Activated naive CD4-positive, alpha-beta T cell treated with anti-CD3 and anti-CD28 coated beads, Interleukin-2, amount 50 U/mL, for 72 hours (primary cell): ENCODE measurements around the gene TLK1. TPM values are rescaled to one million over a fixed set of nuclear protein-coding genes. Genes with fewer than 3 reads are reported as not detected.
"Not testable (repeated sequence)": the region's sequence is repeated elsewhere in the genome, so short reads cannot be mapped to it uniquely, and the experiment has no call there.

Source experiments
- ATAC-seq, 2 donors: fragments of 150-1000 bp; cut with Tn5 transposase; 2 replicates each; pipeline ENCODE4 v1.10.0; 2021; ENCODE audit warnings: mild to moderate bottlenecking in 2 of 2, moderate library complexity in 2 of 2
- DNase-seq, 2 donors: peaks; one replicate each; pipeline ENCODE4 v3.0.0; 2021 to 2022; ENCODE audit warnings: low spot score in 2 of 2
- H3K27ac Mint-ChIP-seq, 2 donors: one replicate each; pipeline ENCODE4 v1.8.0; 2022; ENCODE audit warnings: mild to moderate bottlenecking in 2 of 2, mixed read lengths in 2 of 2
- H3K36me3 Mint-ChIP-seq, 2 donors: one replicate each; pipeline ENCODE4 v1.8.0; 2022; ENCODE audit warnings: mixed read lengths in 2 of 2
- H3K9me3 Mint-ChIP-seq, 2 donors: one replicate each; pipeline ENCODE4 v1.8.0; 2022; ENCODE audit warnings: mixed read lengths in 2 of 2
- total RNA-seq, 2 donors: library from RNA; stranded (reverse); gene quantifications; one replicate each; pipeline ENCODE4 v1.2.3, GENCODE V29; 2022

TLK1 gene
- total RNA-seq, 2 donors from 2014 or later: 56.9 to 81.0 TPM

DNA sequence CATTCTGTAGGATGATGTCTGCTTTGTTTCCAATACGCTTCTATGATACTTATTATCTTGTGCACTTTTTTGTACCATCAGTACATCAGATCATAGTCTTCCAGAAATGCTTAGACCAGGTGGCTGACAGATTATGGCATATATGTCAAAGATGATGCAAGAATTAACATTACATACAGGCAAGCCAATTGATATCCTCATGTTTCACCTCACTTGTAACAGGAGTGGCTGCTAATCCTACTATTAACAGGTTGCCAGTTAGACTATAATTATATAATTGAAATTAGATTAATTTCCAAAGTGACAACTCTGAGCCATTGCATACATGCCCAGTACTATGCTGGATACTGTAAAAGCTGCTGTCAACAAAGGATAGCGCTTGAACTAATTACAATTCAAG is 77.2 kb downstream of the TLK1 start:
- H3K27ac Mint-ChIP-seq: peak overlapping the region in 1 of 2 donors; percentile 43
- ATAC-seq (no peak), DNase-seq (no peak)
- no peaks in the 10 kb centered on the region for H3K9me3 Mint-ChIP-seq
- peaks cover 0 to 10% of the 10 kb centered on the region in 2 donors for H3K36me3 Mint-ChIP-seq

DNA sequence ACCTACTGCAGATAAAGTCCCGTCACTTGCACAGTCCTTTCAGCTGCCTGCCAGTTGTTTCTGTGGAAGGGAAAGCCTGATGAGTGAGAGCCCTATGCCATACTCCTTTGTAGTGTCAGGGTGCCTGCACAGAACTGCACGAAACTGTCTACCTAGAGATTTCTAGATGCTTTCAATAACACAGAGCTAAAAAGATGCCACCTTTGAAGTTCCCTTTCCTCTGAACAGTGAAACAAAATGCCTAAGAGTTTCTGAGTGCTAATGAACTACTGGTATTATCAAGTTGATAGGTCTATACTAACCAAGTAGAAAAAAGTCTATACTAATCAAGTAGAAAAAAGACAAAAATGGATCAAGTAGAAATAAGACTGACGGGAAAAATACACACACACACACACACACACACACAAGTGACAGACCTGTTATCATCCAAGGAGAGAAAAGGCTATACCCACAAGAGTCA is 79.0 kb downstream of the TLK1 start:
- peak; percentile 71 to 80 for ATAC-seq
- peaks cover 7 to 27% of the 10 kb centered on the region in 2 donors for H3K36me3 Mint-ChIP-seq
- H3K9me3 Mint-ChIP-seq: peaks cover 0 to 6% of the 10 kb centered on the region in 2 donors
- peak in 1 of 2 donors; percentile 10 for DNase-seq
- H3K27ac Mint-ChIP-seq: peak overlapping the region in 1 of 2 donors; percentile 66

DNA sequence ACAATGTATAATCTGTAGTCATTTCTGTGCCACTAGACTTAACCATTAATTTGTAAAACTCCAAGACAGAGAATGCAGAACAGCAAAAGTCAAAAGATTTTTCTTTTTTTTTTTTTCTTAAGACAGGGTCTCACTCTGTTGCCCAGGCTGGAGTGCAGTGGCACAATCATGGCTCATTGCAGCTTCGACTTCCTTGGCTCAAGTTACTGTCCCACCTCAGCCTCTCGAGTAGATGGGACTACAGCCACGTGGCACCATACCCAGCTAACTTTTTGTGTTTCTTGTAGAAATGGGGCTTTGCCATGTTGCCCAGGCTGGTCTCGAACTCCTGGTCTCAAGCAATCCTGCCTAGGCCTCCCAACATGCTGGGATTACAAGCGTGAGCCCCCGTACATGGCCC is 80.1 kb downstream of the TLK1 start:
- ATAC-seq (no peak), DNase-seq (no peak)
- H3K27ac Mint-ChIP-seq: no peak overlapping the region
- peaks cover 7 to 34% of the 10 kb centered on the region in 2 donors for H3K36me3 Mint-ChIP-seq
- H3K9me3 Mint-ChIP-seq: peaks cover 0 to 9% of the 10 kb centered on the region in 2 donors

DNA sequence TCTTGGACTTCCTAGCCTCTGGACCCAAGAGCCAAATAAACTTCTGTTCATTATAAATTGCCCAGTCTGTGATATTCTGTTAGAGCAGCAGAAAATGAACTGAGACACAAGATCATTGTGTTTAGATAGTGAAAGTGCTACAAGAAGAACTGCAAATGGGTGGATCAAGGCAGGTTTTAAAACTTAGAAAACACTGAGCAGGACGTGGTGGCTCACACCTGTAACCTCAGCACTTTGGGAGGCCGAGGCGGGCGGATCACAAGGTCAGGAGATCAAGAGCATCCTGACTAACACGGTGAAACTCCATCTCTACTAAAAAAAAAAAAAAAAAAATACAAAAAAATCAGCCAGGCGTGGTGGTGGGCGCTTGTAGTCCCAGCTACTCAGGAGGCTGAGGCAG is 84.3 kb downstream of the TLK1 start:
- not testable (repeated sequence) for H3K9me3 Mint-ChIP-seq, ATAC-seq, DNase-seq
- peak overlapping the region in 1 of 2 donors; percentile 32 for H3K27ac Mint-ChIP-seq
- H3K36me3 Mint-ChIP-seq: peaks cover 15 to 48% of the 10 kb centered on the region in 2 donors

DNA sequence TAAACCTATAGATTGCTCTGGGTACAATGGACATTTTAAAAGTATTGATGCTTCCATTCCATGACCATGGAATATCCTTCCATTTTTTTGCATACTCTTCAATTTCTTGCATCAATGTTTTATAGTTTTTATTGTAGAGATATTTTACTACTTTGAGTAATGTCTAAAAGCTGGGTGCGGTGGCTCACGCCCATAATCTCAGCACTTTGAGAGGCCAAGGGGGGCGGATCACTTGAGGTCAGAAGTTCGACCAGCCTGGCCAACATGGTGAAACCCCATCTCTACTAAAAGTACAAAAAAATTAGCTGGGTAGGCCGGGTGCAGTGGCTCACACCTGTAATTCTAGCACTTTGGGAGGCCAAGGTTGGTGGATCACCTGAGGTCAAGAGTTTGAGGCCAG is 88.5 kb downstream of the TLK1 start:
- peaks cover 0 to 6% of the 10 kb centered on the region in 2 donors for H3K9me3 Mint-ChIP-seq
- peaks cover 22 to 44% of the 10 kb centered on the region in 2 donors for H3K36me3 Mint-ChIP-seq
- H3K27ac Mint-ChIP-seq: no peak overlapping the region
- no peak for ATAC-seq
- DNase-seq: no peak

DNA sequence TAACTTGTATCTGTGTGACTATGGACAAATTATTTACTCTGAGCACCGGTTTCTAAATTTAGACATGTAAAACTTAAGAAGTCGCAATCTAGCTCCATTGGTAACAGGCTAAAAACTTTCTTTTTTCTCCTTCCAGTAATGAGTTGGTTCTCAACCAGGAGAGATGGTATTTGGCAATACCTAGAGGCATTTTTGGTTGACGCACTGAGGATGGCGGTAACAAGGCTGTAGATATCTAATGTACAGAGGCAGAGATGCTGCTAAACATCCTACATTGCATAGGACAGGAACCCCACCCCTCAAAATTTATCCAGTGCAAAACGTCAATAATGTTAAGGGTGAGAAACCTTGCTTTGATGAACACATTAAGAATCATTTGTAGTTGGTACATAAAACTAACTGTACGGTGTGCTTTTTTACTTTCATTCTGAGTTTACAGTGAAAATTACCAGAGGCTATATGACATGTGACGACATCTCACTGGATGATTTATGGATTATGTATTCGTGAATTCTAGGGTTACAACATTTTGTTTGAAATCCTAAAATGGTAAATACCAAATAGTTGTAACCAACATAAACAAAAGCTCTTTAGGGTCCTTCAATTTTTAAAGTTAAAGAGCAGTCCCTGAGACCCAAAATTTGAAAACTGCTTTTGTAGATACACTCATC is 91.3 kb downstream of the TLK1 start:
- H3K27ac Mint-ChIP-seq: no peak overlapping the region
- DNase-seq: no peak
- peaks cover 19 to 32% of the 10 kb centered on the region in 2 donors for H3K36me3 Mint-ChIP-seq
- H3K9me3 Mint-ChIP-seq: no peaks in the 10 kb centered on the region
- ATAC-seq: no peak

DNA sequence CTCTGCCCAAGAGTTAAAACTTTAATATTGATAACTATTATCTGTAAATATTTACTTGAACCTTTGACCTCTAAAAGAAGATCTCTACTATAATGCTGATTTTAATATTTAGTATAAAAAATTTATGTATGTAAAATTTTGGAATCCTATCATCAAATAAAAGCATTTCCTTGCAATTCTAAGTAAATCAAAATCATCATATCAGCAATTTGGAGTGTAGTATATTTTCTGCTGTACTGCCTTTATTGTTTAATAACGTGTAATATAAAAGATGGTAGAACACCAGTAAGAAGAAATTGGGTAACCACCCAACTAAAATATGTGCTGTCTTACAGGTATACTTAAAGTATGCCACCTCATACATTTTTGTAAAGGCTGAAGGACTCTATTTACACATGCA is 94.6 kb downstream of the TLK1 start:
- Mint-ChIP-seq H3K27ac (no peak overlapping the region), H3K36me3 (peaks cover 7 to 16% of the 10 kb centered on the region in 2 donors), H3K9me3 (no peaks in the 10 kb centered on the region)
- no peak for ATAC-seq
- DNase-seq: no peak

DNA sequence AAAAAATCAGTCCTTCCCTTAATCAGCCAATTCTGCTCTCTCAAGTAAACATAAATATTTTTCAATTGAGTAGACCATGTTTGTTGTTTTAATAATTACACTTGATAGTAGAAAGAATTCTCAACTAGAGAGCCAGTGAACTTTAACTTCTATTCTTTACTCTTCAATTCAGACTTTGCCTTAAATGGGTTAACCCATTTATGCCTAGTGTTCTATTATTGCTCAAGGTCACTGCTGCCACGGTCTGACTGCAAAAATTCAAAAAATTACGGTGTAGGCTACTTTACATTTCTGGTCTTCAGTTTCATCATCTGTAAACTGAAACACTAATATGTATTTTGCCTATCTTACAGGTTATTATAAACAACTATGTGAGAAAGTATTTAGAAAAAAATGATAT is 103.1 kb downstream of the TLK1 start:
- H3K27ac Mint-ChIP-seq: no peak overlapping the region
- H3K9me3 Mint-ChIP-seq: no peaks in the 10 kb centered on the region
- peaks cover 11 to 38% of the 10 kb centered on the region in 2 donors for H3K36me3 Mint-ChIP-seq
- DNase-seq (no peak), ATAC-seq (no peak)

DNA sequence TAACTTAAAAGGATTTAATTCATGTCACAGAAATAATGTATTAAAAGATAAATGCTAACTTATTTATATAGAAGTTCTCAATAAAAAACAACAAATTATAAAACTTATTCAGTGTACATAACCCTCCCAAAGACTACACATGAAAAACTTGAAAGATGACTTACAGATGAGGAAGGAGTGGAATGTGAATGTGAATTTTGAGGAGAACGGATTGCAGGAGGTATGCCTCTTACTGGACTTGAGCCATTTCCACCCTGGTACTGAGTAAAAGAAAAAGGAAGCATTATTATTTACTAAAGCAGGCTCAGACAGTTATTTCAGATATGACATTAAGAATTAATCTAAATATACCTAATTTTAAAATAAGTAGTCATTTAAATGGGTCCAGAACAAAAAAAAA is 104.4 kb downstream of the TLK1 start:
- H3K27ac Mint-ChIP-seq: no peak overlapping the region
- H3K9me3 Mint-ChIP-seq: no peaks in the 10 kb centered on the region
- no peak for DNase-seq
- no peak for ATAC-seq
- peaks cover 24 to 49% of the 10 kb centered on the region in 2 donors for H3K36me3 Mint-ChIP-seq

DNA sequence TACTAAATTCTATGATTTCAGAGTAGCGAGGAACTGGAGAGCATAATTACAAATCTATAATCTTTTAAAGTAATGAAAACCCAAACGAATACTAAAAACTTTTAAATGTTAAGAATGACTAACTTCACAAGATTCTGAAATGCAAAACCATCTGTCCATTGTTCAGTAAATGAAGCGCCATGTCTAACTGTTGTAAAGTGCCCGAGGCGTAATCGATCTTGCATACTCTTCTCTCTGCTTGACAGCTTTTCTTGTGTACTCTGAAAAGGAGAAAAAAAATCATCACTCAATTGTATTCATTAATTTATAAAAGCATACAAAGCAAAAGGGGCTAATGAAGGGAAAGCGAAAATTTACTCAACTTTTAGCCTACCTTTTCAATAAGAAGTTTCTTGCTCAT is 111.0 kb downstream of the TLK1 start:
- H3K9me3 Mint-ChIP-seq: peaks cover 0 to 2% of the 10 kb centered on the region in 2 donors
- ATAC-seq: no peak
- H3K36me3 Mint-ChIP-seq: peaks cover 32 to 47% of the 10 kb centered on the region in 2 donors
- H3K27ac Mint-ChIP-seq: no peak overlapping the region
- DNase-seq: no peak

DNA sequence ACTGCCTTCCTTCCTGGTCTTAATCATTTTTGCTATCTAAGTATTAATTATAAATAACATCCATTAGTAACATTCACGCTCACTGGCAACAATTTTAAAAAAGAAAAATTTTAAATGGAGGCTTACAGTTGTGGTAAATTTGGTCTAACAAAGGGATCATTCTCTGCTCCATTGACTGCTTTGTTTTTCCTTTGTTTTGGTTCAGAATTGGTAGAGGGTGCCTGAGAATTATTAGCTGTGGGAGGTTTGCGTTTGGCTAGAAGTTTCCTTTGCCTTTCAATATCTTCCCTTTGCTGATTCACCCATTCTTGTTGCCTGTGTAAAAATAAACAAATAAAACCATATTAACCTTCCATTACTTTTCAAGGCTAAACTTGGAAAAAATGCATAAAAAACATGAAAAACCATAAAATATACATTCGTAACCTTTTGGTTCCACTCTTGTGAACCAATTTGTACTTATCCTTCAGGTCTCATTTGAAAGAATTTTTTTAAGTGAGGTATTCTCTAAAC is 114.6 kb downstream of the TLK1 start:
- DNase-seq (no peak), ATAC-seq (no peak)
- Mint-ChIP-seq H3K36me3 (peaks cover 40 to 44% of the 10 kb centered on the region in 2 donors), H3K9me3 (peaks cover 0 to 7% of the 10 kb centered on the region in 2 donors), H3K27ac (no peak overlapping the region)

DNA sequence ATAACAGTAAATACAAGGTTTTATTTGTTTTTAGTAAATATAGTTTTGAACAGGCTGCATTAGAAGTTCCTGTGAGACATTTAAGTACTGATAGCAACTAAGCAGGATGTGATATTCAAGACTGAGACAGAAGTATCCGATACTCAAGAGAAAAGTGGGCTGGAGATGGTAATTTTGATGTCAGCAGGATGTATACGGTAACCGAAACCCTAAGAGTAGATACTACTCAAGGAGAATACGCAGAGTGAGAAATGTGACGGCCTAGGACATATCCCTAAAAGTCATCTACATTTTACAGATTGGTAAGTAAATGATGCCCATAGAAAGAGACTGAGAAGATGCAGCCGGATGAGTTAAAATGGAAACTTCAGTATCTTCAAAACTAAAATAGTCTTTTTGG is 116.3 kb downstream of the TLK1 start:
- ATAC-seq: peak; percentile 73 to 94
- H3K27ac Mint-ChIP-seq: peak overlapping the region; percentile 62 to 69
- H3K9me3 Mint-ChIP-seq: peaks cover 0 to 7% of the 10 kb centered on the region in 2 donors
- H3K36me3 Mint-ChIP-seq: peaks cover 42 to 46% of the 10 kb centered on the region in 2 donors
- DNase-seq: no peak

DNA sequence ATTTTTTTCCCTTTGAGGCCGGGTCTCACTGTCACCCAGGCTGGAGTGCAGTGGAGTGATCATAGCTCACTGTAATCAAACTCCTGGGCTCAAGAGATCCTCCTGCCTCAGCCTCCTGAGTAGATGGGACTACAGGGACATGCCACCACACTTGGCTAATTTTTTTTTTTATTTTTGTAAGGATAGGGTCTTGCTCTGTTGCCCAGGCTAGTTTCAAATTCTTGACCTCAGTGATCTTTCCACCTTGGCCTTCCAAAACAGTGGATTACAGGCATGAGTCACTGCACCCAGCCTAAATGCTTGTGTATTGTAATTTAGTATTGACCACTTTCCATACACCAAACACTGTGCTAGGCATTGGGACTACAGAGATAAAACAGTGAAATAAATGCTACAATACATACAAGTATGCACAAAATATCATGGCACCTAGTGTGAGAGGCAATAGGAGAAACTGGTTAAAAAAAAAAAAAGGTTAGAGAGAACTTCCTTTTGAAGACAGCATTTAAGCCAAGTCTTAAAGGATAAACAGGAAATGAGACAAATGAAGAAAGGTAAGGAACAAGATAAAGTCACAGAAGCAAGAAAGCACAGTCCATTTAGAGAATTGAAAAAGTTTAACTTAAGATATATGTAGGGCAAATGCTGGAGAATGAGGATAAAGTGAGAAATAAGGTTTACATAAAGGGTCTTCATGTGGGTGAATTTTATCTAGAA is 118.3 kb downstream of the TLK1 start:
- Mint-ChIP-seq H3K9me3 (peaks cover 0 to 7% of the 10 kb centered on the region in 2 donors), H3K36me3 (peaks cover 39 to 40% of the 10 kb centered on the region in 2 donors), H3K27ac (peak overlapping the region; percentile 81 to 91)
- DNase-seq (no peak), ATAC-seq (peak in 1 of 2 donors; percentile 28)

DNA sequence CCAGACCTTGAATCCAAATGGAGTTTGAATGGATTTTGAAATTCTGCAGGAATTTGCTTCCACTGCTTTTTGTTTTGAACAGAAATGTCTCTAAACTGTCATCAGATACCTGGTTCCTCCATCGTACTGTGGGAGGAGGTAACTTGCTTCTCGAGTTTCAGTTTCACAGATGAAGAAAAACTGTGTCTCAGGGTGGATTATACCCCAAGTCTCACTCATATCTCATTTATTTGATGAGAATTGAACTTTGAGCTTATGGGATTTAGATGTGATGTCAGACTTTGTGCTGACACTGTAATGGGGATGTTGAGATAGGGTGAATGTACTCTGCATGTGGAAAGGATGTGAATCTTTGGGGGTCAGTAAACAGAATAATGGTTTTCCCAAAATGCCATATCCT is 124.2 kb downstream of the TLK1 start:
- H3K9me3 Mint-ChIP-seq: peaks cover 5 to 14% of the 10 kb centered on the region in 2 donors
- DNase-seq: no peak
- peaks cover 45 to 46% of the 10 kb centered on the region in 2 donors for H3K36me3 Mint-ChIP-seq
- H3K27ac Mint-ChIP-seq: no peak overlapping the region
- ATAC-seq: no peak

DNA sequence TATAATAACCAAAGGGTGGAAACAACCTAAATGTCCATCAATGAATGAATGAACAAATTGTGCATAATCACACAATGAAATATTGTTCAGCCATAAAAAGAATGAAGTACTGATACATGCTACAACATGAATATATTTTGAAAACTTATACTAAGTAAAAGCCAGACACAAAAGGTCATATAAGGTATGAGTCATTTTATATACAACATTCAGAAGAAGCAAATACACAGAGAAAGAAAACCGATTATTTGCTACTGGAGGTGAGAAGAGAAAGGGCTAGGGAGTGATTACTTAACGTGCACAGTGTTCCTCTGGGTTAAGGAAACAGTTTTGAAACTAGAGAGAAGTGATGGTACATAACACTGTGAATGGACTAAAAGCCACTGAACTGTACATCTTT is 126.4 kb downstream of the TLK1 start:
- Mint-ChIP-seq H3K36me3 (peaks cover 36 to 37% of the 10 kb centered on the region in 2 donors), H3K9me3 (peaks cover 5 to 14% of the 10 kb centered on the region in 2 donors), H3K27ac (no peak overlapping the region)
- DNase-seq (no peak), ATAC-seq (no peak)

DNA sequence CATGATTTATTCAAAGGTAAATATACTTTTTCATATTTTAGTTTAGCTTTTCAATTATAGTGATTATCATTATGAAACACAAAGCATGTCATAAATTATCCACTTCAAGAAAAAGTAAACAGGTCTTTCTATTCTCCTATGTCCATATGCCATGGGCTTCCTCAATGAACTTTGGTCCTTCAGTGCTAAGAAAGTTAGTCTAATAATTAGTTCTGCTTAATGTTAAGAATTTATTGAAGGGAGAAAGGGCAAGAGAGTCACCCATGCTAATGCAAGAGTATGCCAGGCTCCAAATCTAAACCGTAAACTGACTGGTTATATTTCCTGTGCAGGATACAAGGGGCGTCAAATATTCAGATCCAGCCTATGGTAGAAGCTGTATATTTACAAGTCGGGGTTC is 135.5 kb downstream of the TLK1 start:
- Mint-ChIP-seq H3K9me3 (no peaks in the 10 kb centered on the region), H3K27ac (no peak overlapping the region), H3K36me3 (peaks cover 15 to 16% of the 10 kb centered on the region in 2 donors)
- ATAC-seq: no peak
- no peak for DNase-seq

DNA sequence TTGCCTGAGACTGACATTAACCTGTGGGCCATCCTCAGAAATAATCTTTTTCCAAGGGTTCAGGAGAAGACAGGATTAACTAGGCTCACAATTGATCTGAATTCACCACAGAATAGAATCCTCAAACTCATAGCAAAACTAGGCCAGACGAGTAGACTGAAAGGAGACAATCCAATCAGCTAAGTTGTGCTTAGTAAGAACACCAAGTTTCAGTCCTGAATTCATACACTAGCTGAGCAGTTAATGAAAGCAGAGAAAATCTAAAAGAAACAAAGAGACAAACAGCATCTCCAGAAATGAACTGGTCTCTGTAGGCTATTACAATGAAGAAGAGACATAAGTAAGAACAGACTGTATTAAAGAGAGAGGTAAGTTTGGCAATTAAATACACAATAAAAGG is 142.2 kb downstream of the TLK1 start:
- DNase-seq (peak in 1 of 2 donors; percentile 18), ATAC-seq (peak; percentile 97)
- H3K9me3 Mint-ChIP-seq: no peaks in the 10 kb centered on the region
- peak overlapping the region; percentile 6 to 70 for H3K27ac Mint-ChIP-seq
- H3K36me3 Mint-ChIP-seq: peaks cover 15 to 23% of the 10 kb centered on the region in 2 donors
